Fibroblast of lung (primary cell): ENCODE measurements around the gene TSPYL4. TPM values are rescaled to one million over a fixed set of nuclear protein-coding genes. Genes with fewer than 3 reads are reported as not detected.

ENCODE experiments used
- DNase-seq, 2 donors: peaks; one replicate each; pipeline versions ENCODE4 v3.0.0 to v3.0.0-alpha.2; 2010; ENCODE audit warnings: low read depth in 2 of 2
- H2AFZ ChIP-seq: 2 replicates; pipeline ENCODE4 v1.5.1; 2012; ENCODE audit warnings: low read length, control low read depth, inconsistent platforms
- H3K27ac ChIP-seq: 2 replicates; pipeline ENCODE4 v1.5.1; 2011; ENCODE audit warnings: low read length, control low read depth; ENCODE audit not compliant: insufficient read depth
- H3K27me3 ChIP-seq: 2 replicates; pipeline ENCODE4 v1.5.1; 2011; ENCODE audit warnings: mild to moderate bottlenecking, low read length; ENCODE audit not compliant: control insufficient read depth, insufficient read depth
- H3K36me3 ChIP-seq: 2 replicates; pipeline ENCODE4 v1.5.1; 2011; ENCODE audit warnings: low read length; ENCODE audit not compliant: control insufficient read depth, insufficient read depth
- H3K4me1 ChIP-seq: 2 replicates; pipeline ENCODE4 v1.5.1; 2011; ENCODE audit warnings: low read length; ENCODE audit not compliant: control insufficient read depth, insufficient read depth; ENCODE audit errors: extremely low read depth
- H3K4me2 ChIP-seq: 2 replicates; pipeline ENCODE4 v1.5.1; 2011; ENCODE audit warnings: low read length, control low read depth; ENCODE audit not compliant: insufficient read depth; ENCODE audit errors: extremely low read depth
- H3K4me3 ChIP-seq, 4 experiments: fragments of 200-600 bp in 1 of 4; sonication (generic) in 1 of 4; replicated peaks in 1 of 4; 2 replicates each; pipeline ENCODE4 v1.5.1; 2011 to 2016; ENCODE audit warnings: low read length in 4 of 4, low read depth in 3 of 4, mild to moderate bottlenecking in 3 of 4, control low read depth in 2 of 4, inconsistent platforms in 1 of 4, mixed read lengths in 1 of 4; ENCODE audit not compliant: insufficient read depth in 1 of 4; ENCODE audit errors: control extremely low read depth in 1 of 4
- H3K79me2 ChIP-seq: 2 replicates; pipeline ENCODE4 v1.5.1; 2012; ENCODE audit warnings: mild to moderate bottlenecking, low read length, inconsistent platforms; ENCODE audit not compliant: control insufficient read depth, insufficient read depth
- H3K9ac ChIP-seq: 2 replicates; pipeline ENCODE4 v1.5.1; 2011; ENCODE audit warnings: mild to moderate bottlenecking, low read length, control low read depth; ENCODE audit not compliant: insufficient read depth
- H3K9me3 ChIP-seq: 2 replicates; pipeline ENCODE4 v1.5.1; 2012; ENCODE audit warnings: low read depth, low read length; ENCODE audit not compliant: control insufficient read depth, insufficient read depth
- H4K20me1 ChIP-seq: 2 replicates; pipeline ENCODE4 v1.5.1; 2011; ENCODE audit warnings: low read length; ENCODE audit not compliant: control insufficient read depth, insufficient read depth; ENCODE audit errors: extremely low read depth
- CTCF ChIP-seq, 2 donors: IDR thresholded peaks in 1 of 2; conservative IDR thresholded peaks in 1 of 2; 1 replicate in 1 of 2; 2 replicates in 1 of 2; pipeline ENCODE4 v1.5.1; 2011 to 2012; ENCODE audit warnings: low read length in 2 of 2, control low read depth in 1 of 2, inconsistent platforms in 1 of 2, low read depth in 1 of 2, mild to moderate bottlenecking in 1 of 2
- EZH2 ChIP-seq: IDR thresholded peaks from 2 replicates; pipeline ENCODE4 v1.5.1; 2012; ENCODE audit warnings: low read length, control low read depth, mild to moderate bottlenecking; ENCODE audit errors: missing control alignments
- polyA plus RNA-seq, 2 donors: library from polyadenylated mRNA; depleted of rRNA in 1 of 2; stranded (reverse) in 1 of 2; unstranded in 1 of 2; fragments of >200 nt; gene quantifications; 2 replicates each; pipeline ENCODE4 v1.2.1, GENCODE V29; 2011 to 2012; ENCODE audit warnings: missing spikeins in 1 of 2
- total RNA-seq: library from RNA; depleted of rRNA; stranded (reverse); fragments of >200 nt; gene quantifications from 2 replicates; pipeline ENCODE4 v1.2.1, GENCODE V29; 2014

TSPYL4 gene
- total and polyA plus RNA-seq, 2 donors (not counting 1 experiment from before 2014, with no cell fraction given) = 5.3 to 25.0 TPM

- no peak for TF ChIP-seq CTCF (conservative IDR thresholded peaks at IDR 0.05 in 1 of 2, IDR thresholded peaks at IDR 0.05 in 1 of 2; ENCODE audit: low read depth in 1 of 2, low read length in 2 of 2)
- TF ChIP-seq EZH2 = no peak
- no peaks in the 10 kb centered on the region for H3K27me3 ChIP-seq
- H2AFZ ChIP-seq = no peak overlapping the region
- H3K4me1 ChIP-seq = peaks cover 4% of the 10 kb centered on the region
- H3K36me3 ChIP-seq = peaks cover under 1% of the 10 kb centered on the region
- H3K9ac ChIP-seq = no peak overlapping the region
- no peak overlapping the region for H3K4me2 ChIP-seq
- no peaks in the 10 kb centered on the region for H3K9me3 ChIP-seq
- H4K20me1 ChIP-seq = no peaks in the 10 kb centered on the region
- no peak overlapping the region for H3K4me3 ChIP-seq
- DNase-seq = no peak
- H3K27ac ChIP-seq = no peak overlapping the region
- H3K79me2 ChIP-seq = peaks cover 26% of the 10 kb centered on the region
Measured at GRCh38 chr6:116256694-116257093, 2.8 kb upstream of the TSPYL4 start.

GRCh38 chr6:116255246-116255800 is 1.4 kb upstream of the TSPYL4 start:
- Histone ChIP-seq H3K4me3 (peak overlapping the region in 3 of 4 experiments; percentile 96 to 99 (median 99)), H3K9me3 (no peaks in the 10 kb centered on the region), H3K79me2 (peaks cover 38% of the 10 kb centered on the region), H3K27me3 (no peaks in the 10 kb centered on the region), H4K20me1 (no peaks in the 10 kb centered on the region), H3K27ac (no peak overlapping the region), H3K9ac (no peak overlapping the region), H3K4me2 (peak overlapping the region; percentile 96), H3K4me1 (peaks cover 5% of the 10 kb centered on the region), H2AFZ (no peak overlapping the region), H3K36me3 (peaks cover 2% of the 10 kb centered on the region)
- DNase-seq = peak; percentile 20 to 29
- TF ChIP-seq EZH2 (no peak), CTCF (conservative IDR thresholded peaks at IDR 0.05 in 1 of 2, IDR thresholded peaks at IDR 0.05 in 1 of 2; ENCODE audit: low read depth in 1 of 2, low read length in 2 of 2) (no peak)

- H3K9ac ChIP-seq = peak overlapping the region; percentile 96
- H3K4me1 ChIP-seq = peaks cover 7% of the 10 kb centered on the region
- H4K20me1 ChIP-seq = no peaks in the 10 kb centered on the region
- no peak for DNase-seq
- peak overlapping the region; percentile 96 to 99 (median 99) for H3K4me3 ChIP-seq
- H3K9me3 ChIP-seq = no peaks in the 10 kb centered on the region
- peak overlapping the region; percentile 97 for H3K27ac ChIP-seq
- H3K27me3 ChIP-seq = no peaks in the 10 kb centered on the region
- no peak for TF ChIP-seq EZH2
- peaks cover 46% of the 10 kb centered on the region for H3K79me2 ChIP-seq
- H3K4me2 ChIP-seq = peak overlapping the region; percentile 96
- H3K36me3 ChIP-seq = peaks cover 2% of the 10 kb centered on the region
- peak overlapping the region; percentile 87 for H2AFZ ChIP-seq
Measured at GRCh38 chr6:116254297-116255056, 602 bp upstream of the TSPYL4 start.
